SK-N-SH treated with all-trans-retinoic acid at 6 μM for 48 hours (cell line): ENCODE data around the gene NUP153.

ENCODE experiments used
- ATAC-seq: fragments of 200-7000 bp; cut with Tn5 transposase; 3 replicates; pipeline ENCODE4 v1.9.1; 2020; ENCODE audit warnings: mild to moderate bottlenecking, moderate library complexity
- ARNTL ChIP-seq: fragments of 450-650 bp; formaldehyde crosslinking; IDR thresholded peaks from 2 replicates; pipeline ENCODE4 v1.5.0; 2020; ENCODE audit warnings: low read depth, mild to moderate bottlenecking, moderate library complexity, borderline replicate concordance
- BACH2 ChIP-seq: fragments of 250-450 bp; sonication (Bioruptor Pico); IDR thresholded peaks from 2 replicates; pipeline ENCODE4 v1.9.0; 2021; ENCODE audit warnings: mild to moderate bottlenecking, borderline replicate concordance
- CSRNP3 ChIP-seq: fragments of 250-450 bp; sonication (Bioruptor Pico); IDR thresholded peaks from 2 replicates; pipeline ENCODE4 v1.5.1; 2021; ENCODE audit warnings: mild to moderate bottlenecking, moderate library complexity
- ESRRG ChIP-seq: fragments of 250-450 bp; sonication (Bioruptor Pico); IDR thresholded peaks from 2 replicates; pipeline ENCODE4 v1.6.1; 2021; ENCODE audit warnings: mild to moderate bottlenecking
- GLIS3 ChIP-seq: fragments of 250-450 bp; sonication (Bioruptor Pico); IDR thresholded peaks from 2 replicates; pipeline ENCODE4 v1.5.0; 2020; ENCODE audit warnings: mild to moderate bottlenecking, moderate library complexity
- ISL1 ChIP-seq: fragments of 250-450 bp; sonication (Bioruptor Pico); IDR thresholded peaks from 2 replicates; pipeline ENCODE4 v2.1.2; 2022; ENCODE audit warnings: mild to moderate bottlenecking, moderate library complexity
- OSR1 ChIP-seq: fragments of 250-450 bp; sonication (Bioruptor Pico); IDR thresholded peaks from 2 replicates; pipeline ENCODE4 v1.8.0; 2022; ENCODE audit warnings: moderate library complexity, mild to moderate bottlenecking, inconsistent platforms
- PATZ1 ChIP-seq: fragments of 250-450 bp; sonication (Bioruptor Pico); IDR thresholded peaks from 2 replicates; pipeline ENCODE4 v1.8.0; 2020; ENCODE audit warnings: mild to moderate bottlenecking, moderate library complexity, borderline replicate concordance
- POU6F1 ChIP-seq: fragments of 250-450 bp; sonication (Bioruptor Pico); IDR thresholded peaks from 2 replicates; pipeline ENCODE4 v1.8.0; 2021; ENCODE audit warnings: low read depth, mild to moderate bottlenecking, moderate library complexity, borderline replicate concordance
- PPARA ChIP-seq: fragments of 250-450 bp; sonication (Bioruptor Pico); IDR thresholded peaks from 2 replicates; pipeline ENCODE4 v1.5.0; 2020; ENCODE audit warnings: mild to moderate bottlenecking, borderline replicate concordance
- RARB ChIP-seq: fragments of 250-450 bp; sonication (Bioruptor Pico); IDR thresholded peaks from 2 replicates; pipeline ENCODE4 v1.8.0; 2021; ENCODE audit warnings: mild to moderate bottlenecking, moderate library complexity
- TCF4 ChIP-seq: fragments of 250-450 bp; sonication (Bioruptor Pico); IDR thresholded peaks from 2 replicates; pipeline ENCODE4 v1.8.0; 2021; ENCODE audit warnings: mild to moderate bottlenecking, moderate library complexity, borderline replicate concordance
- TOX ChIP-seq: fragments of 250-450 bp; sonication (Bioruptor Pico); IDR thresholded peaks from 2 replicates; pipeline ENCODE4 v1.8.0; 2021; ENCODE audit warnings: mild to moderate bottlenecking, moderate library complexity, borderline replicate concordance
- TSHZ2 ChIP-seq: fragments of 250-450 bp; sonication (Bioruptor Pico); IDR thresholded peaks from 2 replicates; pipeline ENCODE4 v1.5.0; 2020; ENCODE audit warnings: mild to moderate bottlenecking, moderate library complexity
- ZC3H10 ChIP-seq: fragments of 250-450 bp; sonication (Bioruptor Pico); IDR thresholded peaks from 2 replicates; pipeline ENCODE4 v1.5.1; 2021; ENCODE audit warnings: mild to moderate bottlenecking, moderate library complexity
- ZFP3 ChIP-seq: fragments of 250-450 bp; sonication (Bioruptor Pico); IDR thresholded peaks from 2 replicates; pipeline ENCODE4 v1.5.0; 2020; ENCODE audit warnings: mild to moderate bottlenecking, moderate library complexity
- ZFP30 ChIP-seq: fragments of 450-650 bp; formaldehyde crosslinking; IDR thresholded peaks from 2 replicates; pipeline ENCODE4 v1.5.0; 2022; ENCODE audit warnings: mild to moderate bottlenecking, moderate library complexity
- ZNF70 ChIP-seq: fragments of 450-650 bp; formaldehyde crosslinking; IDR thresholded peaks from 2 replicates; pipeline ENCODE4 v1.5.0; 2020; ENCODE audit warnings: mild to moderate bottlenecking, moderate library complexity
- ZNF8 ChIP-seq: fragments of 450-650 bp; formaldehyde crosslinking; IDR thresholded peaks from 2 replicates; pipeline ENCODE4 v1.5.0; 2020; ENCODE audit warnings: mild to moderate bottlenecking, moderate library complexity

The NUP153 gene

GRCh38 chr6:17580518-17581048 lies 126.1 kb downstream of the NUP153 start:
- TF ChIP-seq GLIS3 (CRISPR knock-in tag), result no peak
- no peak for TF ChIP-seq TCF4 (CRISPR knock-in tag)
- TF ChIP-seq ZNF70, result no peak
- TF ChIP-seq BACH2 (CRISPR knock-in tag), result no peak
- no peak for TF ChIP-seq TOX (CRISPR knock-in tag)
- TF ChIP-seq RARB (CRISPR knock-in tag), result no peak
- no peak for TF ChIP-seq POU6F1 (CRISPR knock-in tag)
- no peak for TF ChIP-seq ZC3H10 (CRISPR knock-in tag)
- no peak for TF ChIP-seq ZFP30 (CRISPR knock-in tag)
- no peak for TF ChIP-seq ZNF8 (CRISPR knock-in tag)
- TF ChIP-seq ZFP3 (CRISPR knock-in tag), result no peak
- TF ChIP-seq PPARA (CRISPR knock-in tag), result no peak
- no peak for TF ChIP-seq ESRRG (CRISPR knock-in tag)
- no peak for TF ChIP-seq ARNTL (CRISPR knock-in tag)
- no peak for TF ChIP-seq PATZ1 (CRISPR knock-in tag)
- no peak for TF ChIP-seq OSR1 (CRISPR knock-in tag)
- peak; percentile 89 for ATAC-seq

GRCh38 chr6:17577059-17577458 lies 129.7 kb downstream of the NUP153 start:
- ATAC-seq, result no peak

More at GRCh38 chr6:17577059-17577458, 129.7 kb downstream of the NUP153 start:
- TF ChIP-seq ZNF70, result no peak
- no peak for TF ChIP-seq TSHZ2
- no peak for TF ChIP-seq CSRNP3 (CRISPR knock-in tag)
- no peak for TF ChIP-seq ZC3H10 (CRISPR knock-in tag)
- no peak for TF ChIP-seq ZFP3 (CRISPR knock-in tag)
- TF ChIP-seq ISL1, result no peak
